Measurements from ENCODE around the gene RIMBP2. TPM values are rescaled to one million over a fixed set of nuclear protein-coding genes. Genes with fewer than 3 reads are reported as not detected.

Gene RIMBP2
- total RNA-seq, 2 experiments from 2014 or later, result not detected

GRCh38 chr12:130538343-130539095 is 177.6 kb downstream of the RIMBP2 start:
- peaks cover 25% of the 10 kb centered on the region for H3K9me3 Mint-ChIP-seq
- Histone ChIP-seq H3K4me3 (ENCODE audit: low read length) (no peak overlapping the region), H3K9me3 (ENCODE audit: control insufficient read depth in 1 of 2, insufficient read depth in 1 of 2, low read length in 2 of 2) (peaks cover 0 to 7% of the 10 kb centered on the region in 2 experiments), H3K27ac (ENCODE audit: low read depth in 1 of 2, low read length in 2 of 2) (no peak overlapping the region), H3K27me3 (ENCODE audit: control insufficient read depth in 1 of 2, insufficient read depth in 2 of 2, low read length in 2 of 2) (no peaks in the 10 kb centered on the region), H3K4me1 (ENCODE audit: insufficient read depth, low read length) (no peaks in the 10 kb centered on the region), H3K36me3 (ENCODE audit: insufficient read depth, low read length) (no peaks in the 10 kb centered on the region)
- TF ChIP-seq CTCF (IDR thresholded peaks at IDR 0.05), result no peak
- CTCF ChIA-PET, result no interaction called here
- no peak overlapping the region for H3K27ac Mint-ChIP-seq
- no peak overlapping the region for H3K4me3 Mint-ChIP-seq
- no peak for DNase-seq
- intact Hi-C loops (cut with DNase I, micrococcal nuclease), result no loop called here
- ATAC-seq (ENCODE audit: poor library complexity), result no peak
- H3K27me3 Mint-ChIP-seq, result no peaks in the 10 kb centered on the region
- POLR2A ChIA-PET, result no interaction called here
- H3K36me3 Mint-ChIP-seq (ENCODE audit: low read depth), result no peaks in the 10 kb centered on the region
- no peaks in the 10 kb centered on the region for H3K4me1 Mint-ChIP-seq (ENCODE audit: low read depth)

GRCh38 chr12:130537655-130538054 is 178.4 kb downstream of the RIMBP2 start:
- no peaks in the 10 kb centered on the region for H3K4me1 ChIP-seq (ENCODE audit: insufficient read depth, low read length)
- peaks cover 4% of the 10 kb centered on the region for H3K27me3 Mint-ChIP-seq
- no peaks in the 10 kb centered on the region for H3K4me1 Mint-ChIP-seq (ENCODE audit: low read depth)
- CTCF ChIA-PET, result no interaction called here
- H3K9me3 ChIP-seq (ENCODE audit: control insufficient read depth in 1 of 2, insufficient read depth in 1 of 2, low read length in 2 of 2), result peaks cover 0 to 7% of the 10 kb centered on the region in 2 experiments
- no peaks in the 10 kb centered on the region for H3K27me3 ChIP-seq (ENCODE audit: control insufficient read depth in 1 of 2, insufficient read depth in 2 of 2, low read length in 2 of 2)
- intact Hi-C loops (cut with DNase I, micrococcal nuclease), result no loop called here
- H3K27ac ChIP-seq (ENCODE audit: low read depth in 1 of 2, low read length in 2 of 2), result no peak overlapping the region
- DNase-seq (no peak), ATAC-seq (ENCODE audit: poor library complexity) (no peak)
- no peak overlapping the region for H3K27ac Mint-ChIP-seq
- H3K36me3 ChIP-seq (ENCODE audit: insufficient read depth, low read length), result no peaks in the 10 kb centered on the region
- H3K4me3 ChIP-seq (ENCODE audit: low read length), result no peak overlapping the region
- TF ChIP-seq CTCF (IDR thresholded peaks at IDR 0.05), result no peak
- peaks cover 28% of the 10 kb centered on the region for H3K9me3 Mint-ChIP-seq
- no peak overlapping the region for H3K4me3 Mint-ChIP-seq
- POLR2A ChIA-PET, result no interaction called here
- H3K36me3 Mint-ChIP-seq (ENCODE audit: low read depth), result no peaks in the 10 kb centered on the region

GRCh38 chr12:130537051-130537450 is 179.0 kb downstream of the RIMBP2 start:
- H3K9me3 Mint-ChIP-seq, result peaks cover 28% of the 10 kb centered on the region
- ATAC-seq (ENCODE audit: poor library complexity) (no peak), DNase-seq (no peak)
- no peaks in the 10 kb centered on the region for H3K4me1 ChIP-seq (ENCODE audit: insufficient read depth, low read length)
- CTCF ChIA-PET, result no interaction called here
- intact Hi-C loops (cut with DNase I, micrococcal nuclease), result no loop called here
- peaks cover 4% of the 10 kb centered on the region for H3K27me3 Mint-ChIP-seq
- peaks cover 0 to 7% of the 10 kb centered on the region in 2 experiments for H3K9me3 ChIP-seq (ENCODE audit: control insufficient read depth in 1 of 2, insufficient read depth in 1 of 2, low read length in 2 of 2)
- H3K4me3 ChIP-seq (ENCODE audit: low read length), result no peak overlapping the region
- H3K4me1 Mint-ChIP-seq (ENCODE audit: low read depth), result no peaks in the 10 kb centered on the region
- H3K27me3 ChIP-seq (ENCODE audit: control insufficient read depth in 1 of 2, insufficient read depth in 2 of 2, low read length in 2 of 2), result no peaks in the 10 kb centered on the region
- no peak for TF ChIP-seq CTCF (IDR thresholded peaks at IDR 0.05)
- no peaks in the 10 kb centered on the region for H3K36me3 Mint-ChIP-seq (ENCODE audit: low read depth)
- no peaks in the 10 kb centered on the region for H3K36me3 ChIP-seq (ENCODE audit: insufficient read depth, low read length)
- no peak overlapping the region for H3K4me3 Mint-ChIP-seq
- POLR2A ChIA-PET, result no interaction called here
- no peak overlapping the region for H3K27ac Mint-ChIP-seq
- no peak overlapping the region for H3K27ac ChIP-seq (ENCODE audit: low read depth in 1 of 2, low read length in 2 of 2)
